GM19438 (cell line): ENCODE data around the gene EXOC3L1.

Experiments used
- ATAC-seq: cut with Tn5 transposase; IDR thresholded peaks from one replicate; pipeline ENCODE4 v1.9.1; 2021; ENCODE audit warnings: low read depth; ENCODE audit not compliant: unreplicated experiment

Gene EXOC3L1

GRCh38 chr16:67190041-67190440 is at the start of gene EXOC3L1:
Gene EXOC3L1, minus strand, starts transcription at chr16:67190136. Its CDS starts 460 bp downstream, at chr16:67189676.
- ATAC-seq = no peak

DNA sequence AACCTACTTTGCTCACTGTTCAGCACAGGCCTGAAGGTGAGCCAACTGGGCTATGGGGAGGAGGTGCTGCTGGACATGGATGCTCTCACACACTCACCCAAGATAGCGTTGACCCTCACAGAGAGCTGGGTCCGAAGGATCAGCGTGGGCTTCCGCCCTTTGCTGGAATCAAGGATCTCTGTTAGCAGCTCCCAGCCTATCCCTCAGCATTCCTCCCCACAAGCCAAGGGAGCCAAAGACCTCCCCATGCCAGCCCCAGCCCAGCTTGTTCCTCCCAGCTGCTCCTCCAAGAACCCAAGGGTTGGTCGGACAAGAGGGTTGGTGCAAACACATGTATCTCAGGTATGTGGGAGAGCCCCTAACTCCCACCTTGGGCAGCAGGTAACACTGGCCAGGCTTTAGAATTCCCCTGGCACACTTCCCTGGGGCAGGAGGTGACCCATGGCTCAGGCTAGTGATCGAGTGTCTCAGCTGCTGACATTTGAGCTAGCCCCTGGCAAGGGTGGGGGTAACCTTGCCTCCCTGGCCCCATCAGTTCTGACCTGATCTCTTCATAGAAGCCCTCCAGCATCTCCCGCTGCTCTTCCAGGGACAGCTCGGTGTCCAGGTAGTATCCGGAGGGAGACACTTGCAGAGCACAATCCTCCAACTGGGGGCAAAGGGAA is 49.0 kb upstream of the EXOC3L1 start:
- no peak for ATAC-seq

- no peak for ATAC-seq
Observed at GRCh38 chr16:67238278-67238575, 48.3 kb upstream of the EXOC3L1 start.

GRCh38 chr16:67237396-67238277 is 47.7 kb upstream of the EXOC3L1 start:
- no peak for ATAC-seq

DNA sequence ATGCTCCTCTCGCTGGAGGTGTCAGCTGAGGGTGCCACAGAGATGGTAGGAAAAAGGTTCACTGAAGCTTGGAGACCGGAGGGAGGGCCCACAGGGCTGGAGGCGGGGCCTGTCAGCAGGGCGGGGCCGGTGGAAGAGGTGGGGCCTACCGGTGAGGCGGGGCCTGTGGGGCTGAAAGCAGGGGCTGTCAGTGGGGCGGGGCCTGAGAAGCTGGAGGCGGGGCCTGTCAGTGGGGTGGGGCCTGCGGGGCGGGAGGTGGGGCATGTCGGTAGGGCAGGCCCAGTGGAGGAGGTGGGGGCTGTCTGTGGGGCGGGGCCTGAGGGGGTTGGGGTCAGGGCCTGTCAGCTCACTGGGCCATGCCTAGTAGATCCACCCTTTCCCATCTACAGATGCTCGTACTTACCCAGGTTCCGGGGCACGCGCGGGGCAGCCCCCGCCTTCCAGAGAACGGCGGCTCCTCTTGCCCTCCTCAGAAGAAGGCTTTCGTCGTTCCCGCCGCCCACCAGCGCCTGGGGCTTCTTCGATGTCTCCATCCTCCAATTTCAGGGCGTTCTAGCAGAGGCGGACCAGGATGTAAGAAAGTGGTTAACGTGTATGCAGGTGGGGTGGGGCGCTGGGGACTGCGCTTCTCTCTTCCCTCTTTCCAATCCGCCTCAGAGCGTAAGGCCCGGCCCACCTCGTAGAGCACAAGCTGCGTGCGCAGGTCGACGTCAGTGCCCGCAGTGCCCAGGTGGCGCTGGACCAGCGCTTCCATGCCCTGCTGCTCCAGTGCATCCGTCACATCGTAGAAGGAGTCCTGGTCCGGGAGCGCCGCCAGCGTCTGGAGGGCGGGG is 46.8 kb upstream of the EXOC3L1 start:
- ATAC-seq = no peak

DNA sequence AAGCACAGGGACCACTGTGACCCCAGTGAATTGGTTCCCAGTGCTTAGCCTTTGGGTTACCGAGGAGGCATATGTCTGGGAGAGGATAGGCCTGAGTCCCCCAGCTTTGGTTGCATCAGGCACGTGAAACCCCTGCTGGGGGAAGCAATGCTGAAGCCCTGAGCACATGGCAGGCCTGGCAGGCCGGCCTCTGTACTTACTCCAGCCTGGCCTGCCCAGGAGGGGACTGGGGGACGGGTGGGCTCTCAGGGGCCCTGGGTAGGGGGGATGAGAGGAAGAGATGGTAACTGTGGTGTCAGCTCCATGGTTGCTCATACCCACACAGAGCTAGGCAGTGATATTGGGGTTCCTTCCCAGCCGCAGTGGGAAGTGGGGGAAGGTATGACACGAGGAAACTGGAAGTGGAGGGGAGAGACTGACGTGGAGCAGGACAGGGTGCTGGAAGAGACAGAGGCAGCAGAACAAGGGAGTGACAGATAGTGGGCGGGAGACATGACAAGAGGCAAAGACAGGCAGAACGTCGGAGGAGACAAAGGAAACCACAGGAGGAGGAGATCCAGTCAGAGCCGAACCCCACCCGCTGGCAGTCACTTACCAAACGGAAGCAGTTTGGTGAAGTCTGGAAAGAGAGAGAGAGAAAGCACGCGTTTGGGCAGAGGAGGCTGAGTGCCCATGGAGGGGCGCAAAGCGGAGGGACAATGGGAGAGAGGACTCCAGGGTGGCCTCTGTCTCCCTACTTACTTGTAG is 46.1 kb upstream of the EXOC3L1 start:
- ATAC-seq = no peak

DNA sequence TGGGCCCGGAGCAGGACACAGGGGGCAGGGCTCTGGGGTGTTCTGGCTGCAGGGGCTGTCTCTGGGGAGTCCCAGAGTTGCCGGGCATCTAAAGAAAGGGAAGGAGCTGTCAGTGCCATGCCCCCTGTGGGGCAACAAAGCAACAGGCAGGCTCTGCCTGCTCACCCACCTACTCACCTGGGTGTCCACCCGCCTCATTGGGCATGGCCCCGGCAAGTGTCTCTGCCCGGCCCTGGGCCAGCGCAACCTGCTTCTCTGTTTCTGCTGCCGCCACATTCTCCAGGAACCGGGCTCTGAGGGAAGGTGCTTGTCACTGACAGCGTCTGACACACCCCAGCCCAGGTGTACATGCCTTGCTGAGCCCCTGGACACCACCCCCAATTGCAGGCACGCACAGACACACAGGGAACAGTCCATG is 44.3 kb upstream of the EXOC3L1 start:
- no peak for ATAC-seq

GRCh38 chr16:67233596-67233995 is 43.7 kb upstream of the EXOC3L1 start:
- ATAC-seq = no peak

DNA sequence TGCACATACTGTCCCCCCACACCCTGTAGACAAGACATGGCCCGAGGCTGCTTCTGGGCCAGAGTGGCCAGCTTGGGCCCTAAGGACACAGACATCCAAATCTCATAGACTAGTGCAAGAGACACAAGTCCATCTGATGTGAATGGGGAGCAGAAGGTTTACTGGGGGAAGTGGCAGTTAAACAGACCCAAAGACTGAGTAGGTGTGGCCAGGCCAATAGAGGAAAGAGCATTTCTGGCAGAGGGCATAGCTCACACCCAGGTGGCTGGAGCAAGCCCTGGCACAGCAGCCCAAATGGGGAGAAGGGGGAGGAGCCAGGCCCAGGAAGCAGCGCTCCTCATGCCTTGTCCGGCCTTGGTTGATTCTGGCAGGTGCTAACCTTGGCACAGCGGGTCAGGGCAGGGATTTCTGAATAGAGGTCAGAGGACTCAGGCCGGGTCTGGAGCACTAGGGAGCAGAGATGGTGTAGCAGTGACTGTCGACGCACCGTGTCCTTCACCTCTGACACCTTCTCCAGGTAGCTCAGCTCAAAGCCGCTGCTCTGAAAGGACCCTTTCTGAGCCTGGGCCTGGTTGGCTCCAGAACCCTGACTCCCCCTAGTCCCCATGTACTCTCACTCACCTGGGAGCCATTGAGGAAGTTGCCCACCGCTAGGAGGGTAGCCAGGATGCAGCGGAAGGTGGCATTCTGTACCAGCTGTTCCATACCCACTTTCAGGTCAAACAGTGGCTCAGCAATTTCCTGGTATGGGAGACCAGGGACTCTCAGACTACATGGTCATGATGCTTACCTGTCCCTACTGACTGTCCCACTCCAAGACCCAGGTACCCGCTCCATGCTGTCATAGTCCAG is 41.1 kb upstream of the EXOC3L1 start:
- ATAC-seq = no peak

DNA sequence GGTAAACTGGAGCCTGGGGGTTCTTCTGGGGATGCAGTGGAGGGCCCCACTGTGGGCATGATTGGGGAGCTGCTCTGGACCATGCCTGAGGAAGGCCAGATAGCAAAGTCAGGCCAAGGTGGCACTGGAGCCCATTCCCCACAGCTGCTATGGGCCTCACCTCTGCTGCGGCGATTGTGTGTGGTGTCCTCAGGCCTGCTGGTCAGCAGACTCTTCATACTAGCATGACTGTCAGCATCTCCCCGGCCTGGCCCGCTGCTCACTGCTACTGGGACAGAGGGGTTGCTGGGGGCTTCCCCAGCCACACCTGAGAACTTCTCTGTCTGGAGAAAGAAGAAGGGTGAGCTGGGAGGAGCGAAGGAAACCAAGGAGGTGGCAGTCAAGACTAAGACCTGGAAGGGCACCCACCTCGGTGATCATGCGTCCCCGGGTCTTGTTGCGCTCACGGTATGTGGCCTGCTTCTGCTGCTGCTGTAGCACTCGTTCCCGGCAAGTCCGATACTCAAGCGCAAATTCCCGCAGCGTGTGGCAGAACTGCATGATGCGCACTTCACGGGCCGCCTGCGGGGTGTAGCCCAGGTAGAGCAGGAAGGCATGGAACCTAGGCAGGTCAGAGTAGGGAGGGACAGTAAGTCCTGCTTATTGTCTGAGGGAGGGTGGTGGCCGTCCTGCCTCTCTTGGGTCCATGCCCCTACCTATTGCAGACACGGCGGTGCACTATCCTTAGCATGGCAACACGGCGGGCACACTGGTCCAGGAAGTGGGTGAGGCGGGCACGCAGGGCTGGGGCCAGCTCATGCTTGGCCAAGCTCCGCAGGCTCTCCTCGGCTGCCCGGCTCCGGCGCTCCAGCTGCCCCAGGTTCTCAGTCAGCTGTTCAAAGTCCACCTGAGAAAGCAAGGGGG is 40.2 kb upstream of the EXOC3L1 start:
- ATAC-seq = no peak

- no peak for ATAC-seq
Observed at GRCh38 chr16:67228905-67229304, 39.0 kb upstream of the EXOC3L1 start.

GRCh38 chr16:67228034-67228785 is 38.3 kb upstream of the EXOC3L1 start:
- no peak for ATAC-seq

DNA sequence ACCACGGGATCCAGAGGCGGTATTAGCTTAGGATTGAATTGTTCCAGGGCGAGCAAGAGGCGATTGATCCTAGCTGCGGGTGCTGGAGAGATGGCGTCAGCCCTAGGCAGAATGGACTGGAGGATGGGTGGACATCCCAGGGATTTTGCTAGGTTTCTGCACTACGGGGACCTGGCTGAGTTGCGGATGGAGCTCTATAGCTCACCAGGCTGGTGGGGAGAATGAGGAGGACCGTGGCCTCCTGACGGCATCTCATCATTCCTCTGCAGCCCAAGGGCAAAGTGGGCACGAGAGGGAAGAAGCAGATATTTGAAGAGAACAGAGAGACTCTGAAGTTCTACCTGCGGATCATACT is 37.6 kb upstream of the EXOC3L1 start:
- ATAC-seq = no peak

GRCh38 chr16:67226804-67227566 is 37.0 kb upstream of the EXOC3L1 start, which contains the start of gene TMEM208:
Gene TMEM208, plus strand, starts transcription at chr16:67227130. Its CDS starts 89 bp downstream, at chr16:67227219.
- ATAC-seq = peak; percentile 91

DNA sequence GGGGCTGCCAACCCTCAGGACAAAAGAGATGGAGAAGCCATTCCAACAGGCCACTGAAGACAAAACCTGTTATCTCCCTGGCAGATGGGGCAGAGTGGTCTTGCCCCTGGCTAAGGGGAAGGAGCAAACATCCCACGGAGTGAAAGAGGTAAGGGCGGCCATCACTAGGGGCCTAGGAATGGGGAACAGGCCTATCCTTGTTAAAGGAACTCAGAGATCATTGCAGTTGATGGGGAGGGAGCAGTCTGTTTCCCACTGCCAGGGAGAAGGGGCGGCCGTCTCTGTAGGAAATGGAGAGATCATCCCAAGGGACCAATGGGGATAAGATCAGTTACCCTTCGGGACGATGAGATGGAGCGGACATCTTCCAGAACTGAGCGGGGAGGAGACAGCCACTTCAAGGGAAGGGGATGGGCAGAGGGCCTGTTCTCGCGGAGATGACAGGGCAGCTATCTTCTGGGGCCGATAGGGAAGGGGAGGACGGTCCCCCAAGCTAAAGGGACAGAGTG is 36.4 kb upstream of the EXOC3L1 start:
- ATAC-seq = no peak

DNA sequence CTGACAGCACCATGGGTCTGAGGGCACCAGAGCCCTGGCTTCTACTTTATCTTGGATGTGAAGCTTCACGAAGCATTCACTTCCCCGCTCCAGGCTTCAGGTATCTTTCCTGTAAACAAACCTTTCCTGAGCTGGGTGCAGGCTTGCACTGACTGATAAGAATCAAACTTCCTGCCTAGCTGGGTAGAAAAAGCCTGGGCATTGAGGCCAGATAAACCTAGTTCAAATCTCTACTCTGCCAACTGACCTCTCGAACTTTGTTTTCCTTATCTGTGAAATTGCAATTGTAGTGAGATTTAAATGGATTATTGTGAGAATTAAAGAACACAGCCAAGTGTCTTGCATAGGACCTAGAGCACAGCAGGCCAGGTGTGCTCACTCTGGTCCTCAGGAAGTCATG is 34.1 kb upstream of the EXOC3L1 start:
- no peak for ATAC-seq
